Left lung (tissue), 14 donors: ENCODE data around the gene ZFP1. TPM values are rescaled to one million over a fixed set of nuclear protein-coding genes. Genes with fewer than 3 reads are reported as not detected.

ENCODE experiments used
- ATAC-seq: fragments of 200-7000 bp; cut with Tn5 transposase; one replicate; pipeline ENCODE4 v1.9.1; 2020; ENCODE audit warnings: moderate library complexity
- DNase-seq, 4 donors: peaks; one replicate each; pipeline ENCODE4 v3.0.0-alpha.2; 2013 to 2020
- H3K27ac ChIP-seq, 2 donors: fragments of 200-600 bp; sonication (generic) in 1 of 2; one replicate each; pipeline versions ENCODE4 v1.5.0 to v1.8.0; 2020 to 2021
- H3K27me3 ChIP-seq, 2 donors: fragments of 200-600 bp; sonication (generic) in 1 of 2; one replicate each; pipeline versions ENCODE4 v1.5.0 to v1.8.0; 2020 to 2021
- H3K36me3 ChIP-seq, 2 donors: fragments of 200-600 bp; sonication (generic) in 1 of 2; one replicate each; pipeline versions ENCODE4 v1.5.0 to v1.8.0; 2020 to 2021
- H3K4me1 ChIP-seq, 2 donors: fragments of 200-600 bp; one replicate each; pipeline ENCODE4 v1.8.0; 2021
- H3K4me3 ChIP-seq, 2 donors: fragments of 200-600 bp; sonication (generic) in 1 of 2; one replicate each; pipeline versions ENCODE4 v1.5.0 to v1.8.0; 2020 to 2021; ENCODE audit warnings: mild to moderate bottlenecking in 1 of 2
- H3K9me3 ChIP-seq, 2 donors: fragments of 200-600 bp; sonication (generic) in 1 of 2; one replicate each; pipeline versions ENCODE4 v1.5.0 to v1.8.0; 2020 to 2021
- intact Hi-C, 2 donors: fragments of 100-400 bp; cut with DNase I; formaldehyde crosslinking; loops; one replicate each; pipeline versions ENCODE4 v1.11.2 to v1.14.2; 2022
- long read RNA-seq, 12 donors: library from polyadenylated mRNA in 2 of 12; unstranded in 2 of 12; transcript quantifications; one replicate each; pipeline ENCODE4 v2.0.0 and lab custom pipeline, GENCODE V29; 2019 to 2026
- polyA plus RNA-seq, 6 donors: library from polyadenylated mRNA; unstranded; fragments of 120-200 nt; gene quantifications; one replicate each; pipeline ENCODE4 v1.2.1, GENCODE V29; 2013; ENCODE audit not compliant: insufficient read length in 6 of 6
- total RNA-seq, 2 donors: library from RNA; stranded (reverse); fragmentation: NEBNext Ultra II Directional; extraction: Animal tissue kit (Norgen Biotek cat#: 25700); gene quantifications; one replicate each; pipeline ENCODE4 v1.2.1, GENCODE V29; 2021
- TF ChIP-seq, protein P1 (sequence below), 2 donors: fragments of 200-600 bp; sonication (generic) in 1 of 2; IDR thresholded peaks; one replicate each; pipeline versions ENCODE4 v1.5.0 to v1.8.0; 2021; ENCODE audit warnings: antibody characterized with exemption in 2 of 2
- donor health status: DM: no; HTN: yes; CAD: no.
- donor health status: DM: no; HTN: no; CAD: no.

Gene ZFP1
- total RNA-seq (1 to 10 TPM; 8.4 to 9.2 TPM), polyA plus RNA-seq (10 to 100 TPM; 21.6 to 25.5 (median 23.3) TPM)
- long read RNA-seq, donor 1, partial matches to known transcripts: 10 of 15 reads
- long read RNA-seq, donor 1, other reads (novel, unspliced or antisense): 0 of 15 reads
- long read RNA-seq, donor 2, transcript ZFP1-209 (4 exons, 1,457 nt): major isoform, 5 of 6 reads
- long read RNA-seq, donor 2, partial matches to known transcripts: 0 of 6 reads
- long read RNA-seq, donor 2, other reads (novel, unspliced or antisense): 0 of 6 reads
- long read RNA-seq, donor 3, partial matches to known transcripts: 0 of 5 reads
- long read RNA-seq, donor 3, other reads (novel, unspliced or antisense): 0 of 5 reads
- long read RNA-seq, donor 4: 0 reads
- long read RNA-seq, donor 5, partial matches to known transcripts: 0 of 4 reads
- long read RNA-seq, donor 5, other reads (novel, unspliced or antisense): 0 of 4 reads
- long read RNA-seq, donor 6, transcript ZFP1-209 (4 exons, 1,457 nt): major isoform, 6 of 7 reads
- long read RNA-seq, donor 6, partial matches to known transcripts: 0 of 7 reads
- long read RNA-seq, donor 6, other reads (novel, unspliced or antisense): 0 of 7 reads
- long read RNA-seq, donor 7, partial matches to known transcripts: 0 of 1 reads
- long read RNA-seq, donor 7, other reads (novel, unspliced or antisense): 0 of 1 reads
- long read RNA-seq, donor 8, partial matches to known transcripts: 0 of 4 reads
- long read RNA-seq, donor 8, other reads (novel, unspliced or antisense): 0 of 4 reads
- long read RNA-seq, donor 9: 0 reads
- long read RNA-seq, donor 10: 0 reads
- long read RNA-seq, donor 11: 0 reads
- long read RNA-seq, donor 12, partial matches to known transcripts: 0 of 2 reads
- long read RNA-seq, donor 12, other reads (novel, unspliced or antisense): 0 of 2 reads

DNA sequence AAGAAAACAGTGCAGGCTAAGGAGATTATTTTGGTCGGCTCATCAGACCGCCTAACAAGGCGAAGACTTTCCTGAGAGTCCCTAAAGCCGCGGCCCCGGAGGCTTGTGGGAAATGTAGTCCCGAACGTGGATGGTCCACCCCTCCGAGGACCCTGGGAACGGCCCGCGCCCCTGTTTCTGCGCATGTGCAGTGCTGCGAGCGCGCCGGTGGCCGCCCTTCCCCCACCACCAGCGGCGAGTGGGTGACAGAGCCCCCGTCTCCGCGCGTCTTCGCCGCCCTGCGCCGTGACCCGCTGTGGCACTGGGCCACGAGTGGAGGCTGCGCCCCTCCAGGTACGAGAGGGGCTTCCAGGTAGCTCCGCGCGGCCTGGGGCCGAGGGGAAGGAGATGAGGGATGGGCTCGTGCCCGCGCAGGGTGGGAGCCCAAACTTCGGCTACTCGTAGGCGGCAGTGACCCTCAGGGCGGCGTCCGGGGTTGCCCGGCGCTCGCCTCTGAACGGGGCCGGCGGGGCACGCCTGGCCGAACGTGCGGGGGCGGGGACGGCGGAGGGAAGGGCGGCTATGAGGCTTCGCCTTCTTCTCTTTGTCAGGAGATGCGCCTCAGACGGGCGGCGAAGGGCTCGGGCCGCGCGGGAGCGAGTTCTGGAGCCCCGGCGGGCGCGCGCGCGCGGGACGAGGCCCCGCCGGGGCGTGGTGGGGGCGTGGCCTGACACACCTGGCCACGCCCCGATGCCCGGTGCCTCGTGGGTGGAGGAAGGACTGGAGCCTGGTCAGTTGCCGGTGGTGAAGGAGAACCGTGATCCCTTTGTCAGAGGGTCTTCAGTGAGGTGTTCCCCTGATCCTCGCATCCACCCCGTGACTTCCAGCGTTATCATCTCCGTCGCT, at the start of gene ZFP1:
Gene ZFP1 (plus strand): TSS at position 214 of the 885 bp plus-strand sequence. CDS start 4,428 bp downstream, outside the sequence.
- H3K36me3 ChIP-seq: peaks cover 0 to 6% of the 10 kb centered on the region in 2 donors
- ATAC-seq: peak; percentile 97
- H3K9me3 ChIP-seq: peaks cover 0 to 28% of the 10 kb centered on the region in 2 donors
- TF ChIP-seq, protein P1, sequence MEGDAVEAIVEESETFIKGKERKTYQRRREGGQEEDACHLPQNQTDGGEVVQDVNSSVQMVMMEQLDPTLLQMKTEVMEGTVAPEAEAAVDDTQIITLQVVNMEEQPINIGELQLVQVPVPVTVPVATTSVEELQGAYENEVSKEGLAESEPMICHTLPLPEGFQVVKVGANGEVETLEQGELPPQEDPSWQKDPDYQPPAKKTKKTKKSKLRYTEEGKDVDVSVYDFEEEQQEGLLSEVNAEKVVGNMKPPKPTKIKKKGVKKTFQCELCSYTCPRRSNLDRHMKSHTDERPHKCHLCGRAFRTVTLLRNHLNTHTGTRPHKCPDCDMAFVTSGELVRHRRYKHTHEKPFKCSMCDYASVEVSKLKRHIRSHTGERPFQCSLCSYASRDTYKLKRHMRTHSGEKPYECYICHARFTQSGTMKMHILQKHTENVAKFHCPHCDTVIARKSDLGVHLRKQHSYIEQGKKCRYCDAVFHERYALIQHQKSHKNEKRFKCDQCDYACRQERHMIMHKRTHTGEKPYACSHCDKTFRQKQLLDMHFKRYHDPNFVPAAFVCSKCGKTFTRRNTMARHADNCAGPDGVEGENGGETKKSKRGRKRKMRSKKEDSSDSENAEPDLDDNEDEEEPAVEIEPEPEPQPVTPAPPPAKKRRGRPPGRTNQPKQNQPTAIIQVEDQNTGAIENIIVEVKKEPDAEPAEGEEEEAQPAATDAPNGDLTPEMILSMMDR (IDR thresholded peaks at IDR 0.05): no peak
- peak within 1 kb of the TSS; percentile 92 to 99 for H3K4me3 ChIP-seq
- intact Hi-C loops: no loop called here
- H3K27ac ChIP-seq: peak within 1 kb of the TSS; percentile 93 to 94
- DNase-seq: peak; percentile 94 to 95 (median 95)
- peaks cover 0 to 9% of the 10 kb centered on the region in 2 donors for H3K4me1 ChIP-seq
- no peaks in the 10 kb centered on the region for H3K27me3 ChIP-seq

DNA sequence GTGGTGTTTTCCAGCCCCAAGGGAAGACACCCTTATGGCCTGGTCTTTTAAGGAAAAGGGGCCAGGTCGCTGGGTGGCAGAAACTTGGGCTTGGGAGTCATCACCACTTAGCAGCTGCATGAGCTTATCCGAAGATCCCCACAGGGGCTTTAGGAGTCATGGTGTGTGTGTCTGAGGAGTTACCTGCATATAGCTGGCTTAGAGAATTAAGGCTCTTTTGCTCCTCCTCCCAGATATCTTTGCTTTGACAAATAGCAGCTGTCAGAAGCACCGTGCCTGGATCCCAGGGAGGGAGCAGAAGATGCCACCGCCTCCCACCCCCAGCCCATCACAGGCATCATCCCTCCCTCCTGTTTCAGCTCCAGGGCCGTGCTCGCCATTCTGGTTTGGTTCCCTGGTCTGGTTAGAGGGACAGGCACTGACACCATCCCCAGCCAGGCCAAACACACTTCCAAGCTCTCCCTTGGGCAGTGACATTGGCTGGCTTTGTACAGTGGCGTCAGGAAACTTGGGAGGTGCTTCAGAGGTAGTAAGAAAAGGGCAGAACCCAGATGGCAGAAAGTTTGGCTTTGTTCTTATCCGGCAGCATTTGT, 49.2 kb upstream of the ZFP1 start:
- Histone ChIP-seq H3K9me3 (no peaks in the 10 kb centered on the region), H3K27ac (peak overlapping the region; percentile 33 to 73), H3K4me1 (peaks cover 8 to 43% of the 10 kb centered on the region in 2 donors), H3K4me3 (no peak overlapping the region), H3K27me3 (no peaks in the 10 kb centered on the region), H3K36me3 (peaks cover 0 to 4% of the 10 kb centered on the region in 2 donors)
- intact Hi-C loops: no loop called here
- DNase-seq (no peak), ATAC-seq (no peak)
- TF ChIP-seq, protein P1 (IDR thresholded peaks at IDR 0.05): no peak

DNA sequence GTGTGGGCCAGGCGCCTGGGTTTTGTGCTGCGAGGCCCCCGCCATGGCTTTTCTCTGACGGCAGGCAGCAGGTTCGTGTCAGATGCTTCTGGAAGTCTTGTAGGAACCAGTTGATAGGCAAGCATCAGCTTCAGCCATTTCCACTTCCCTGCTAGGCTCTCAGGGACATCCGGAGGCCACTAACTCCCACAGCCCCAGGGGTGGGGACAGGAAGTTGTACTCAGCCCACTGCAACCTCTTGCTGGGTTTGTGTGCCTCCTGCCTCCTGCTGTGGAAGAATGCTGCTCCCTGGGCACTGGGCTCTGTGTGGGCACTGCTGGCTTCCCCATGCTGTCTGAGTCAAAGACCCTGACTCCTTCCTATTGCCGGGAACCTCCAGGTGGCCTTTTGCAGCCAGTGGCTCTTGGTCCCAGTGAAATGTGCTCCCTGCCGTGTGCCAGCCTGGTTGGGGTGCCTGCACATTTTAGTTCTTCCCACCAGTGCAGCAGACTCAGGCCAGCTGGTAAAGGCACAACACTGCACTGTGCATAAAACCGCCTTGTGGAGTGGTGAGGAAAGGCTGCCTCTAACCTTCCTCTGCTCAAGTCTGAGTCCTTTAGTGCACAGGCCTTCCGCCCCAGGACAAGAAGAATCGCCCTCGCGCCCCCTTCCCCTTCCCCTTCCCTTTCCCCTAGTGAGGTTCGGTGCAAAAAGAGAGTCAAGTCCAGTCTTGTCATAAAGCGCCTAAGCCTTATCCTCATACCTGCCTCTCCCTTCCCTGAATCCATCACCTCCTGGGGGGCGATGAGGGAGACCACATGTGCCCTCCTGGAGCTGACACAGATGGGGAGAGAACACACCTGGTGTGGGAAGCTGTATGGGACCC, 48.4 kb upstream of the ZFP1 start:
- no peaks in the 10 kb centered on the region for H3K27me3 ChIP-seq
- DNase-seq (peak in 1 of 4 donors; percentile 57), ATAC-seq (peak; percentile 8)
- intact Hi-C loops: loop anchor here in 1 of 2 donors (10.0 kb wide), 1 partner anchor 95 kb away; no protein-coding TSS in a partner anchor
- TF ChIP-seq, protein P1 (IDR thresholded peaks at IDR 0.05): no peak
- no peak overlapping the region for H3K4me3 ChIP-seq
- H3K4me1 ChIP-seq: peaks cover 8 to 51% of the 10 kb centered on the region in 2 donors
- no peaks in the 10 kb centered on the region for H3K9me3 ChIP-seq
- peak overlapping the region; percentile 33 to 73 for H3K27ac ChIP-seq
- peaks cover 0 to 4% of the 10 kb centered on the region in 2 donors for H3K36me3 ChIP-seq

DNA sequence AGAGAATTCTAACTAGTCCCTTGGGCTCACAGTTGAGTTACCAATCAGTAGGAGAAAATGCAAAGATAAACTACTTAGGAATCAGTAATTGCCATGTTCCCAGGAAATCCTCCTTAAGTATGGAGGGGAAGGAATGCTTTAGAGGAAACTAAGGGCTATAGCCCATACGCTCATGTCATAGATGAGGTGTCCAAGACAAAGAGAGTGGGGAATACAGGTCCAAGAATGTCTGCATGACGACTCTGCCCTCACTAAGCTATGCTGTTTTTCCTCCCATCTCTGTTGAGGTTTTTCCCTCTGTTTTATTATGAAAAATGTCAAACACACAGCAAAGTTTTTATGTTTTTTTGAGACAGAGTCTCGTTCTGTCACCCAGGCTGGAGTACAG, 47.7 kb upstream of the ZFP1 start:
- H3K4me1 ChIP-seq: peaks cover 14 to 57% of the 10 kb centered on the region in 2 donors
- peaks cover 0 to under 1% of the 10 kb centered on the region in 2 donors for H3K36me3 ChIP-seq
- ATAC-seq: no peak
- H3K9me3 ChIP-seq: no peaks in the 10 kb centered on the region
- peak overlapping the region in 1 of 2 donors; percentile 73 for H3K27ac ChIP-seq
- H3K27me3 ChIP-seq: no peaks in the 10 kb centered on the region
- H3K4me3 ChIP-seq: no peak overlapping the region
- DNase-seq: no peak
- TF ChIP-seq, protein P1 (IDR thresholded peaks at IDR 0.05): no peak
- intact Hi-C loops: loop anchor here in 1 of 2 donors (10.0 kb wide), 1 partner anchor 96 kb away; no protein-coding TSS in a partner anchor
